Activated CD4-positive, alpha-beta T cell treated with anti-CD3 and anti-CD28 coated beads, Interleukin-2, amount 50 U/mL, for 48 hours (primary cell): ENCODE results near the gene CEP120.
A peak's percentile ranks its signal among the peaks of the same experiment; 100 is the strongest.
"Not testable (repeated sequence)": the region's sequence is repeated elsewhere in the genome, so short reads cannot be mapped to it uniquely, and the experiment has no call there.

ENCODE experiments used
- DNase-seq, 2 experiments: peaks; one replicate each; pipeline ENCODE4 v3.0.0-alpha.2; 2020

The CEP120 gene

DNA sequence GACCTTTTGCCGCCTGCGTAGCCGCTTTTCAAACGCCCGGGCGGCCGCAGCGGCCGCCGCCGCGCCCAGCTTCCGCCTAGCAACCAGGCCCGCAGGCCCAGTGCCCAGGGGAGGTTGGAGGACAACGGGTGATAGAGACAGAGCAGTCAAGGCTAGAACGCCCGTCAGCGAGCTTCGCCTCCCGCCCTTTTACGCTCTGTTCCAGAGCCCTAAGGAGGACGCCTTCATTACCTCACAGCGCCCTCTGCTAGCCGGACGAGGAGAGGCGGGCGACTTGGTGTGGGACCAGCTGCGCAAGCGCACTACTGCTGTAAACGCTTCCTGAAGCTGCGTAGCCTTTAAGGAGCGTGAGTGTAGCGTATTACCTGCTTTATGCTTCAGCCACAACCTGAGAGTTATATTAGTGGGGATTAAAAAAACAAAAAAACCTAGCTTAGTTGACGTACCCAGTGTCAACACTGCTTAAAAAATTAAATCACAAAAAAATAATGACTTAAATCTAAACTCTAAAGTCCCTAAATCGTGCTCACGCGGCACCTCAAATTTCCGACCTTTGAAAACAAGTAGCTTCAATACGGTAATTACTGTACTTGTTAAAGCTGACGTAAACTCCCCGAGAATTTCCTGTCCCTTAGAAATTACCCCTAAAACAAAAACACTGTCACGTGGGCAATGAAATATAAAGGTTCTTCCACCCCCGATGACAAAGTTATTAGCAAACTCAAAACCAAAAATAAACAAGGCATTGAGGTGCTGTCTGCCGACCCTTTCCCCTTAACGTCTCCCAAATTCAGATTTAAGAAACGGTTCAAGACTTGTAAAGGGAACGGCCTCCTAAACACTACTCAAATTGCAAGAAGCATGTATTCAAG, at the start of gene CEP120:
TSS of gene CEP120 (minus strand) at position 126 of the 872 bp plus-strand sequence. CDS start 405 bp downstream, outside the sequence.
- peak; percentile 96 to 97 for DNase-seq

DNA sequence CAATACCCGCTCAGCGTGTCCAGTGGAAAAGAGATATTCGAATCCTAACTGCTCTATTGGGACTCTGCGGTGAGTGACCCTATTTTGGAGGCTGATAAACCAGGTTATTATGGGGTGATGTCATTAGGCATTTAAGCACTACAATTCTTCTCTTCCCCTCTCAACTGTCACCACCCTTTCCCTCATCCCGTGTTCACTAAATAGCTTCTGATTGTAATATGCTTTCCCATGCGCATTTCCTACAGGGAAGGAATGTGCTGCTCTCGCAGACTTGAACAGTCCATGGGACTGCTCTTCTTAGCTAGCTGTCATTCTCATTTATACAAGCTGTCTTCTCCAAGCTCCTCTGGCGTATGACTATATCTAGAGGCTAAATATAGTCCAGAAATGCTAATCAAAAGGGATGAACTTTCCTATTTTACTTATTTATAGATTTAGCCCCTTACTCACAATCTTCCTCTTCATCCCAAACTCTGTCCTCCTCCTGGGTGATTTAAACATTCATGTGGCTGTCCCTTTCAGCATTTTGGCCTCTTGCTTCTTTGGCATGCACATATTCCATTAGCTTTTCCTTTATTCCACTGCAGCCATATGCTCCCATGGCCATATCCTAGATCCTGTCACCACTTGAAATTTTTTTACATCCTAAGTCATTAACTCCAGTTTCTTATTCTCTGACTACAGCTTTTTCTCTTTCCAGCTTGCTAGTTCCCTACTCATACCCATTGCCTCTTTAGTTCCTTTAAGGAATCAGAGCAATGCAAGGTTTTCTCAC, 49.1 kb upstream of the CEP120 start:
- DNase-seq: no peak

- no peak for DNase-seq
These were observed 48.2 kb upstream of the CEP120 start for GRCh38 chr5:123471385-123471784.

- not testable (repeated sequence) for DNase-seq
These were observed 43.6 kb upstream of the CEP120 start for GRCh38 chr5:123466839-123467238.

DNA sequence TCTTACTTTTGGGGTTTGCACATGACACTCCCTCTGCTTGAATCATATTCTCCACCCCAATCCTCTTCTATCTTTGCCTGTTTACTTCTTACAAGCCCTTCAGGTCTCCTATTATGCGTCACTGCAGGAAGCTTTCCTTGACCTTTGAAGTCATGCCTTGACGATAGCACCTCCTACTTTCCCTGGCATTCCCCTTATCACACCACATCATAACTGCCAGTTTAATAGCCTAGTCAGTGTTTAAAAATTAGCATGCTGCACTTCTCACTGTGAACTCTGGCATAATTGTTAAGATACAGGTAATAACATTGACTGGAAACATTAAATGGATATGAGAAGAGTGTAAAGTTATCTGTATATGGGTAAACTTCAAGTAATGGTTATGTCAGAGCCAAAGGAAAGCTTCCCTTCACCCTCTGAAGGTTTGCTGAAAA, 37.1 kb upstream of the CEP120 start:
- DNase-seq: peak in 1 of 2 experiments; percentile 38

- not testable (repeated sequence) for DNase-seq
These were observed 35.8 kb upstream of the CEP120 start for GRCh38 chr5:123458994-123459393.

- no peak for DNase-seq
These were observed 33.0 kb upstream of the CEP120 start for GRCh38 chr5:123456242-123456641.

DNA sequence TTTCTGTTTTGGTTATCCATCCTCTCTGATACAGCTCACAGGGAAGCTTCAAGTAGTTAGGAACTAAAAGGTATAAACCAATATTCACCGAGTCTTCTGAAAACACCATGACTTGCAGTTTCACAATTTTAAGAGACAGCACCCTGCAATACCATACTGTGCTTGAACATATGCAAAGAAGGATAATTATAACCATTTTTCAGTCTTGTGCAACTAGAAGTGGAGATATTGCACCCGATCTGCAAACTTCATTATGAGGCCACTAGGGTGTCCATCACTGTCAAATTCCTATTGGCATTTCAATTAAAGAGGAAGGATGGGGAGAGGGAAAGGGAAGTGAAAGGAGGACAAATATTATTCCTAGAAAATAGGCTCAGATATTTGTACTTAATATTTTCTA, 32.4 kb upstream of the CEP120 start:
- no peak for DNase-seq

DNA sequence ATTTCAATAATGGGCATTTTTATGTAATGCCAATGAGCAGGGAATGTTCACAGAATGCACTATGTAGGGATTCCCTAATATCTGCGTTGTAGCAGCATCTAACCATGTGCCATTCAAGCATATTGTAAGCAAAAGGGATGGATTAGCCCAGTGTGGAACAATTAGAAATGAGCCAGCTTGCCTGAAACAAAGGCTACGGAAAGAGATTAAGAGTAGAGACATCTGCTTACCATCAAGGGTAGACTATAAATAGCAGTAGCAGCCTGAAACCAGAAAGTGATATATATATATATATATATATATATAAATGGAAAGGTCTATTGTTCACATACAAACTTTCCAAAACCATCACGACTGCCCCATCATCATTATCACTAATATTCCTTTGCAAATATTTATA, 31.9 kb upstream of the CEP120 start:
- DNase-seq: no peak

DNA sequence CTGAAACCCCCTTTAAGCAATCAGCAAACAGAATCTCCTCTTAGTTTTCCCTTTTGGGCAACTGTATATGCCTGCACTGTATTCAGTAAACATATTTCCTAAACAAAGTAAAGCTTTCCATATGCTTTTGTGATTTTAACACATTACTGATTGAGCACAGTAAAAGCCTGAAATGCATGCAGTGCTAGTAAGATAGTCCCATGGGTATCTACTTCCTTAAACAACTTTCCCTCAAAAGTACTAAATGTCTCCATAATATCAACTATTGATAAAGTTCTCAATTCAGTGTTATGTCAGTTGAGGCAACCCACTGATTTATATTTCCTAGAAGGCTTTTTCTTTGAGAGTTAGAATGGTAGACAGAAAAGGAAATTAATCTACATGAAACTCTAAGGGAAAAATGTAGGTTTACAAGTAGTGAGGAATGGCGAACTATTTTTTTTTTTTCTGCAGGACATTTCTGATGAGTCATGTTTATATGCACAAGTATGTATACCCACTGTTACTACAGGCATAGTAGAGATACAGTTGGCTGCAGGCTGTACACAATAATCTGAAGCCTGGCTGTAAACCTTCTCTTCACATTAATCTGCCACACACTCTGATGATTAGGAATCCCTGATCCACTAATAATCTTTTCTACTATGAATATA, 31.2 kb upstream of the CEP120 start:
- DNase-seq: no peak

- DNase-seq: no peak
These were observed 29.2 kb upstream of the CEP120 start for GRCh38 chr5:123452401-123452800.

- no peak for DNase-seq
These were observed 27.8 kb upstream of the CEP120 start for GRCh38 chr5:123451047-123451446.

- no peak for DNase-seq
These were observed 27.4 kb upstream of the CEP120 start for GRCh38 chr5:123450640-123451039.

DNA sequence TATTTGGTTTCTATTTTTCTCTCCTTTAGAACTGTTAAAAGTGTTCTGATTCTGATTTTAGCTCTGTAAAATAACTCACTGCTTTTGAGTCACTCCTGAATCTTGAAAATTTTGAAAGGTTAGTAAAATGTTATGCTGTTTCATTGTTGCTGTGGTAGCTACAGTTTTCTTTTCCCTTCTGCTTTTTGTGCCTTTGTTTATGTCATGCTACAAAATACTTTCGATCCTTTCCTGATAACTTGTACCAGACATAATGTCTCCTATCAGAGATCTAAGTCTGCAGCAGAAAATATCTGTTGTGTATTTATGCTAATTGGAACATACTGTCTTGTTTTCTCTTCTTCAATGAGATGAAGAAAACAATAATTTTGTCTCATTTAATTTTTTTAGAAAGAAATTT, 26.9 kb upstream of the CEP120 start:
- DNase-seq: no peak

DNA sequence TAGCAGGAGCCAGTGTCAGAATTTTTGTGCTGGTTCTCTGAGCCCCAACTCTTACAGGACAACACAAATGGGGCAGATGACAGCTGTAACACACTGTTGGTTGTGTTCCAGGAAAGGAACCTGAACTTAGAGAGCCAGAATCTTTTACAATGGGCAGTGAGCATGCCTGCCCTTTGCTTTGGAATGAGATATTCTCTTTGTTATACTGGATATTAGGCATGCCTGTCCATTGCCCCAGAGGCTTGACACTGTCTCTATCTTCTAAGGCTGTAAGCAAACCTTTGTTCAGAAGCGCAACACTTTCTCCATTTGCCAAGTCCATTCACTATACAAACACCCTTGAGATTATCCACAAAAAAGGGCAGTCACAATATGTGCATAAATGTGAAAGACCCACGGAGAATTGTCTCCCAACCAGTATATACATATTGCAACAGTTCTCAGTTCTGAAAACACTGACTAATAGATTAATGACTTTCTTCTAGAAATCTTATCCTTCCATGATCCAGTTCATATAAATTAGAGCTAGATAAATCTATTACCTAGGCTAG, 26.3 kb upstream of the CEP120 start:
- DNase-seq: no peak

DNA sequence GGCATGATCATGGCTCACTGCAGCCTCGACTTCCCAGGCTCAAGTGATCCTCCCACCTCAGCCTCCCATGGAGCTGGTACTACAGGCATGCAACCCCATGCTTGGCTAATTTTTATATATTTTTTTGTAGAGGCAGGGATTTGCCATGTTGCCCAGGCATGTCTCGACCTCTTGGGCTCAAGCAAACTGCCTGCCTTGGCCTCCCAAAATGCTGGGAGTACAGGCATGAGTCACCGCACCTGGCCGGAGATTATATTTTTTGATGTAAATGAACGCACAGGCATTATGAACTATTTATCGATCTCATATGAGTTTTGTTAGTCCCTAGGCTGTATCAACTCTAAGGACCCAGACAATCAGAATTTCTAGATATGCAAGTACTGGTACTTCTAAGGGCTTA, 25.5 kb upstream of the CEP120 start:
- DNase-seq: no peak

DNA sequence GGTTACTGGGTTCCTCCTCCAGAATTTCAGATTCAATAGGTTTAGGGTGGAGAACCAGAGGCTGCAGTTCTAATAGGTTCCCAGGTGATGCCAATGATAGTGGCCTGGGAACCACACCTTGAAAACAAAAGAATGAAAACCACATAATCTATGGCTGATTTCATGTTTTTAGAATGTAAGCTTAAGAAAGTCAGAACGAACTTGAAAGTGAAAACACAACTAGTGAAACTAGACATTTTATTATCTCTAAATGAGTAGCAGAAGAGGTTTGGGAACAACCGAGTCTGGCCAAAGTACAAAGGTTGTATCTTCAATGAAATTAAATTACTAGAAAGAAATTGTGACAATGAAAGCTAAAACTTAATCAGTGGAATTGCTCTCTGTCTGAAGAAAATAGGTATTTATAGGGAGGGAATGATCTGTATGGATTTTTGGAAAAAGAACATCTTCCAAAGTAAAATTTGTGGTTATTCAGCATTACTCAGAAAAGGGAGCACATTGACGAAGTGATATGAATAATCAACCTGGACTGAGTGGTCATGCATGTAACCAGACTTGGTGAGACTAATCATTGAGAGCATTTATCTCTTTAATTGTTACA, 24.9 kb upstream of the CEP120 start:
- DNase-seq: no peak

DNA sequence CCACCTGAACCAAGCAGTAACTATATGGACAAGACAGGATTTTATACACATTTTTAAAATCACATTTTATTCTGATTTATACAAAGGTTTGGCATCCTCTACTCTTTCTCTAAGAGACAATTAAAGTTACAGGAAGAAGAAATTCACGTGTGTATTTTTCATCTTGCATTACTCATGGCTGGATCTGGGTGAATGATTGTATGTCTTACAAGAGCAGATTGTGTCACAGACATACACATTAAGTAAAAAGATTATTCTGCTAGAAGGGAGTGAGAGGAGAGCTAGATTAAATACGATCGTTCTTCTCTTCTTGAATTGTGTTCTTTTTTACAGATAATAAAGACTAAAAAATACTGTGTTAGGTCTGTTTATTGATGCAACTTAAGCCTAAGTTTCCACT, 20.8 kb upstream of the CEP120 start:
- no peak for DNase-seq

- peak; percentile 56 to 68 for DNase-seq
These were observed 18.2 kb upstream of the CEP120 start for GRCh38 chr5:123441408-123441807.

DNA sequence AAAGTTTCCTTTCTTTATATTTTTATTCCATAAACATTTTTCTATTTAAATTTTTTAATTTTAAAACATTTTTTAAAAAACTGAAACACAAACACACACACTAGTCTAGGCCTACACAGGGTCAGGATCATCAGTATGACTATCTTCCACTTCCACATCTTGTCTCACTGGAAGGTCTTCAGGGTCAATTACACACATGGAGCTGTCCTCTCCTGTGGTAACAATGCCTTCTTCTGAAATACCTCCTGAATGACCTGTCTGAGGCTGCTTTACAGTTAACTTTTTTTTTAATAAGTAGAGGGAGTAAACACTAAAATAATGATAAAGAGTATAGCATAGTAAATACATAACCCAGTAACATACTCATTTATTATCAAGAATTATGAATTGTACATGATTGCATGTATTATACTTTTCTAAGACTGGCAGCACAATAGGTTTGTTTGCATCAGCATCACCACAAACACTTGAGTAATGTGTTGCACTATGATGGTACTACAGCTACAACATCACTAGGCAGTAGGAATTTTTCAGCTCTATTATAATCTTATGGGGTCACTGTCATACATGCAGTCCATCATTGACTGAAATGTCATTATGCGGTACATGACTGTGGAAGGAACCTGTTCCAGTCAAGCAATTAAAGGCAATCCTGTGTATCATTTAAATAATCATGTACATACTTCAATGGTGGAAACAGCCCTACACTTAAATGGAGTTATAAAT, 17.4 kb upstream of the CEP120 start:
- no peak for DNase-seq

DNA sequence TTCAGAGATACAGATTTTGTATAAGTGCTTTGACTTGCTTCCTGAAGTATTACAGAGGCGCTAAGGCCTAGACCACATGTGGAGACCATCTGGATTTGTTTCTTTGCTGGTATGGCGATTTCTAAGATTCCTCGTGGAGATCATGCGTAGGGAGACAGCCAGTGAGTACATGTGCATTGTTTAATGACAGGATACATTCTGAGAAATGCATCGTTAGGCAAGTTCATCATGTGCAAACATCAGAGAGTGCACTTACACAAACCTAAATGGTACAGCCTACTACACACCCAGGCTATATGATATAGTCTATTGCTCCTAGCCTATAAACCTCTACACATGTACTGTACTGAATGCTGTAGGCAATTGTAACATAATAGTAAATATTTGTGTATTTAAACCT, 16.5 kb upstream of the CEP120 start:
- DNase-seq: no peak

- DNase-seq: no peak
These were observed 15.7 kb upstream of the CEP120 start for GRCh38 chr5:123438902-123439301.
